ENCODE measurements around the gene LRRFIP2.

Gene LRRFIP2

DNA sequence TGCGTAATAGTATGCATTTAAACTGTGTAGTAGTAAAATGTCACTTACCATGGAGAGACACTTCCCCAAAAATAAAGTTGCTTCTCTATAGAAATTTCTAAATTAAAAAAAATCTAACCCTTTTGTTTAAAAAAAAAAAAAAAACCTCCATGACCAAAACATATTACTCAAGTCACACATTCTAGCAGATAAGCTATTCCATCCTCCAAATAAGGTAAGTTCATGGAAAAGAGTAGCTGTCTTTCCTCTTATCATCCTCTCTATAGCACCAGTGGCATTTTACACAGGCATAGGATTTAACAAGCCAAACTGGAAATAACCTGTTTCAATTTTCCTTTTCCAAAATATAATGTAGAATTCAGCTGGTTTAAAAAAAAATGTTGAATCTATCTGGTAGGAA, 57.4 kb downstream of the LRRFIP2 start:
- Histone ChIP-seq H3K4me1 (ENCODE audit: control insufficient read depth, insufficient read depth, low read length) (peaks cover 16% of the 10 kb centered on the region), H3K9ac (ENCODE audit: low read length) (no peak overlapping the region)
- no peak for DNase-seq (ENCODE audit: low read depth)

DNA sequence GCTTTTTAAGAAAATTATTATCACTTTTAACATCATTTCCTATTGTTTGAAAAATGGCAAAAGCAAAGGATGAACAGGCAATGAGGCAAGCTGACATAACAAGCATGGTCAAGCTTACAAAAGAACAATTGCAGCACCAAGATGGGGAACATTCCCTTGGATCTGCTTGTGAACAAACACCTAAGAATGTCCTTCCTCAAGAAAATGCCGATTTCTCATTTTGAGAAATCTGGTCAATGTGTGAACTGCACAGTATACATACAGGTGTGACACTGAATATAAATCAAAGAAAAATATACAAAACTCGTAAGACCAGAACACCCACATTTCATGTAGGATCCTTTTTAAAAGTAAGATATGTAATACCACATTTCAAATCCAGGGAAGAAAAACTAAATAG, 58.9 kb downstream of the LRRFIP2 start:
- Histone ChIP-seq H3K27me3 (replicated peaks; ENCODE audit: control insufficient read depth, insufficient read depth, low read length) (no peaks in the 10 kb centered on the region), H3K9ac (ENCODE audit: low read length) (no peak overlapping the region), H3K9me3 (ENCODE audit: control insufficient read depth, low read length) (no peaks in the 10 kb centered on the region), H3K36me3 (ENCODE audit: control insufficient read depth, insufficient read depth, low read length, severe bottlenecking) (peaks cover 6% of the 10 kb centered on the region), H3K4me1 (ENCODE audit: control insufficient read depth, insufficient read depth, low read length) (peaks cover 29% of the 10 kb centered on the region), H3K4me3 (ENCODE audit: low read length) (peak overlapping the region; percentile 11)
- DNase-seq (ENCODE audit: low read depth) = peak; percentile 54

More for the DNA sequence above, 57.4 kb downstream of the LRRFIP2 start:
- no peaks in the 10 kb centered on the region for H3K27me3 ChIP-seq (replicated peaks; ENCODE audit: control insufficient read depth, insufficient read depth, low read length)
- H3K9me3 ChIP-seq (ENCODE audit: control insufficient read depth, low read length) = no peaks in the 10 kb centered on the region
- no peak overlapping the region for H3K4me3 ChIP-seq (ENCODE audit: low read length)
- peaks cover 13% of the 10 kb centered on the region for H3K36me3 ChIP-seq (ENCODE audit: control insufficient read depth, insufficient read depth, low read length, severe bottlenecking)

DNA sequence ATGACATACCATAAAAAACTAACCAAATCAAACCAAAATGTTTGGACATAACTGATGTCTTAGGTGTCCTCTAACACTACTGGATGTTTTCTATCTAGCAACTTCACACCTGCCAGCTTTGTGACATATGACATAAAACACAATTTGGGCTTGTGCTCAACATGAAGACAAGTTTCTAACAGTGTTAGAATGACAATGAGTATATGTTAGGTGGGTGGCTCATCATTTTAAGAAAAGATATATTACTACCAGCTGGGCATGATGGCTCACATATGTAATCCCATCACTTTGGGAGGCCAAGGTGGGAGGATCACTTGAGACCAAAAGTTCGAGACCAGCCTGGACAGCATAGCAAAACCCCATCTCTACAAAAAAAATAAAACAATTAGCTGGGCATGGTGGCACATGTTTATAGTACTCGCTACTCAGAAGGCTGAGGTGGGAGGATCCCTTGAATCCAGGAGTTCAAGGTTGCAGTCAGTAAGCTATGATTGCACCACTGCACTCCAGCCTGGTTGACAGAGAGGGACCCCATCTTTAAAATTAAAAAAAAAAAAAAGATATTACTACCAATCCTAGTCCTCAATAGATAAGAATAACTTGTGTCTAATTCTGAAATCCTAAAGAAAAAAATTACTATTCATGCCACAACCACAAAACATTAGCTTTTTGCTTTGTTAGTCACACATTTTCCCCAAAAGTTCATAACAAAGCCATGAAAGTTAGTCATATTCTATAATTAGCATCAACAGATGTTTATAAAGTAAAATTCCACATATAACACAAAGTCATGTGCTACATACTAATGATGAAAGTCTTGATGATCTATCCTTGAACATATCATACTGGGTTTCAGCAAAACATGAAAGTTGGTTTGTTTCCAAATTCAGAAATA, 59.9 kb downstream of the LRRFIP2 start:
- no peak overlapping the region for H3K9ac ChIP-seq (ENCODE audit: low read length)
- peak; percentile 89 for DNase-seq (ENCODE audit: low read depth)
- H3K27me3 ChIP-seq (replicated peaks; ENCODE audit: control insufficient read depth, insufficient read depth, low read length) = no peaks in the 10 kb centered on the region
- peaks cover 34% of the 10 kb centered on the region for H3K4me1 ChIP-seq (ENCODE audit: control insufficient read depth, insufficient read depth, low read length)
- H3K36me3 ChIP-seq (ENCODE audit: control insufficient read depth, insufficient read depth, low read length, severe bottlenecking) = peaks cover 6% of the 10 kb centered on the region
- no peaks in the 10 kb centered on the region for H3K9me3 ChIP-seq (ENCODE audit: control insufficient read depth, low read length)
- H3K4me3 ChIP-seq (ENCODE audit: low read length) = no peak overlapping the region

DNA sequence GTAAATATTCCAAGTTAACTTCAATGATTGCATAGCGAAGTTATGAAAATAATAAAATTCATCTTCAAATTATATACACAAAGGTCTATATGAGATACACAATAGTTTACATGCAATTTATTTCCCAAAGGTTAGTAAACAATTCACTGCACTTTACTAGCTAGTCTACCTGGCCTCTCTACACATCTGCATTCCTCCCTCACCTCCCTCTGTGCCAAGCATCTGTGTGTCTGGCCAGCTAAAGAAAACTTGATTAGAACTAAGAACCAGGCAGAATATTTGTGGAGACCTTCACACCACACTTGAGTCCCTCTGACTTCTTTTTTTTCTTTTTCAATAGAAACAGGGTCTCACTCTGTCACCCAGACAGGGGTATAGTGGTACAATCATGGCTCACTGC, 61.4 kb downstream of the LRRFIP2 start:
- no peaks in the 10 kb centered on the region for H3K9me3 ChIP-seq (ENCODE audit: control insufficient read depth, low read length)

DNA sequence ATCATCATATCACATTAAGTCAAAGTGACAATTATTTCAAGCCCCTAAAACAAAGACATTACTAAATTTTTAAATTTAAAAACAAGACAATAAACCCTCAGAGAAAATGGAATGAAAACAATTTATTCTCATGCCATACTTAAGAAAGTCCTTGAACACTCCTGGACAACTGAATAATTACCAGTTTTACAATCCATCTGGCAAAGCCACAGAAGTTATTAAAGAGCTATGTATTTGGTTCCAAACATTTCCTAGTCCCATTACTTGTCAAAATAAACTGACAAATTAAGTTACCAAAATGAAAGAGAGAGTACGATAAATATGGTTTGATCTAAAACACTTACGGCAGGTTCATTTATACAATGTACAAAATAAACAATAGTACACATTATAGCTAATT, 63.2 kb downstream of the LRRFIP2 start:
- Histone ChIP-seq H3K4me3 (ENCODE audit: low read length) (no peak overlapping the region), H3K36me3 (ENCODE audit: control insufficient read depth, insufficient read depth, low read length, severe bottlenecking) (peaks cover 9% of the 10 kb centered on the region), H3K9me3 (ENCODE audit: control insufficient read depth, low read length) (no peaks in the 10 kb centered on the region), H3K27me3 (replicated peaks; ENCODE audit: control insufficient read depth, insufficient read depth, low read length) (no peaks in the 10 kb centered on the region), H3K4me1 (ENCODE audit: control insufficient read depth, insufficient read depth, low read length) (peaks cover 44% of the 10 kb centered on the region), H3K9ac (ENCODE audit: low read length) (no peak overlapping the region)
- DNase-seq (ENCODE audit: low read depth) = no peak

More for the DNA sequence above, 61.4 kb downstream of the LRRFIP2 start:
- Histone ChIP-seq H3K27me3 (replicated peaks; ENCODE audit: control insufficient read depth, insufficient read depth, low read length) (no peaks in the 10 kb centered on the region), H3K4me3 (ENCODE audit: low read length) (no peak overlapping the region), H3K36me3 (ENCODE audit: control insufficient read depth, insufficient read depth, low read length, severe bottlenecking) (peaks cover 9% of the 10 kb centered on the region), H3K9ac (ENCODE audit: low read length) (no peak overlapping the region), H3K4me1 (ENCODE audit: control insufficient read depth, insufficient read depth, low read length) (peaks cover 44% of the 10 kb centered on the region)
- no peak for DNase-seq (ENCODE audit: low read depth)

DNA sequence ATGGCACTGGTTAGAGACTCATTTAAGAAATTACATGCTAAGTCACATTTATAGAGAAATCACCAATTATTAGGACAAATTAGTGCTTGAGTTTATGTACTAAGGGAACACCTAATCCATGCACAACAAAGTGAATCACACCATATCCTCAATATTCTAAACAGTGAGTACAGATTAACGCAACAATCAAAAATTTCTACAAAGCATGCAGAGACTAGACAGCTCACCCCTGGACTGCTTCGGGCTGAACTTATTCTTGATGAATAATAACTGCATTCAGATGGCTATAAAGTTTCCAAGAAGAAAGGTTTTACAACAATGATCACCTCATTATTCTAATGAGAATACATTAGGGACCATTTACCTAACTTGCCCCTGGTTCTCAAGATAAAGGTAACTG, 66.5 kb downstream of the LRRFIP2 start:
- no peak overlapping the region for H3K4me3 ChIP-seq (ENCODE audit: low read length)
- no peaks in the 10 kb centered on the region for H3K27me3 ChIP-seq (replicated peaks; ENCODE audit: control insufficient read depth, insufficient read depth, low read length)
- H3K9me3 ChIP-seq (ENCODE audit: control insufficient read depth, low read length) = no peaks in the 10 kb centered on the region
- H3K9ac ChIP-seq (ENCODE audit: low read length) = no peak overlapping the region
- peaks cover 13% of the 10 kb centered on the region for H3K36me3 ChIP-seq (ENCODE audit: control insufficient read depth, insufficient read depth, low read length, severe bottlenecking)
- H3K4me1 ChIP-seq (ENCODE audit: control insufficient read depth, insufficient read depth, low read length) = peaks cover 28% of the 10 kb centered on the region
- DNase-seq (ENCODE audit: low read depth) = no peak

DNA sequence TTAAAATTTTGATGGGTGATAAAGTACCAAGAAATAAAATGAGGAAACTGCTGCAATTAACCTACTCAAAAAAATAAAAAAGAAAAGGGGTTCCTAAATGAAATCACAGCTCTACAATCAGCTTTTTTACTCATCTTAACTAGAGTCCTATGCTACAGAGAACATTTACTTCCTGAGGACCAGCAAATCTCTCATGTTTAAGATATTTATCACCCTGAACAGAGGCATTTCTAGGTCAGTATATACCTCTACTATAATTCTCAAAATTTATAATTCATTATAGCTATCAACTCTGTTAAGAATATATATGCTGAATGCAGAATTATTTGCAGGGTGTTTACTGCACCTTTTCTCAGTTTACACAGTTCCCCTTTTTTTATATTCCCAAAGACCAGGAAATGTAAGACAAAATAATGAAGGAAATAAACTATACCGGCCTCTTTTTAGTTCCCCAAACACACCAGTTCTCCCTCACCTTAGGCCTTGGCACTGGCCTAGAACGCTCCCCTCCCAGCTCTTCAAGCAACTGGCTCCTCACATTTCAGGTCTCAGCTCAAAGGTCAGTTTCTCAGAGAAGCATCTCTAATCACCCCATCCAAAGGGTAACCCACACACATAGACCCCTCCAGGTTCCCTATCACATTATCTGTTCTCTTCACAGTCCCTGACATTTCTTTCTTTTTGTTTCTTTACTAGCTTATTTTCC, 71.1 kb downstream of the LRRFIP2 start:
- DNase-seq (ENCODE audit: low read depth) = no peak
- Histone ChIP-seq H3K36me3 (ENCODE audit: control insufficient read depth, insufficient read depth, low read length, severe bottlenecking) (peaks cover 7% of the 10 kb centered on the region), H3K27me3 (replicated peaks; ENCODE audit: control insufficient read depth, insufficient read depth, low read length) (no peaks in the 10 kb centered on the region), H3K4me3 (ENCODE audit: low read length) (no peak overlapping the region), H3K9ac (ENCODE audit: low read length) (no peak overlapping the region), H3K9me3 (ENCODE audit: control insufficient read depth, low read length) (no peaks in the 10 kb centered on the region), H3K4me1 (ENCODE audit: control insufficient read depth, insufficient read depth, low read length) (peaks cover 4% of the 10 kb centered on the region)

DNA sequence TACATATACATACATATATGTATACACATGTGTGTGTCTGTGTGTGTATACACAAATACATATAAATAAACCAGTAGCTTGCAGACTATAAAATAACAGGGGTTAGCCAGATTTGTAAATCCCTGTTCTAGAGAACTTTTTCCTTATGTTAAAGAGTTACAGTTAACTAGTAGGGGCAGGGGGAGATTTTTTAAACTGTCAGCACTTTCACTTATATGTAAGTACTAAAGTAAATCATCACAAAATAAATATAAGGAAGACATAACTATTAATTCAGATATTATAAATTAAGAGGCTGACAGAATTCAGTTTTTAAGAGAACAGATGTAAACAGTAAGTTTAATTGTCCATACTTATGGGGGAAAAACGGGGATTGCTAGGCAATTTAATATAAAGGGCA, 74.0 kb downstream of the LRRFIP2 start:
- no peak overlapping the region for H3K4me3 ChIP-seq (ENCODE audit: low read length)
- H3K36me3 ChIP-seq (ENCODE audit: control insufficient read depth, insufficient read depth, low read length, severe bottlenecking) = peaks cover 5% of the 10 kb centered on the region
- peaks cover 23% of the 10 kb centered on the region for H3K4me1 ChIP-seq (ENCODE audit: control insufficient read depth, insufficient read depth, low read length)
- no peak overlapping the region for H3K9ac ChIP-seq (ENCODE audit: low read length)
- no peaks in the 10 kb centered on the region for H3K27me3 ChIP-seq (replicated peaks; ENCODE audit: control insufficient read depth, insufficient read depth, low read length)
- no peaks in the 10 kb centered on the region for H3K9me3 ChIP-seq (ENCODE audit: control insufficient read depth, low read length)
- DNase-seq (ENCODE audit: low read depth) = no peak

DNA sequence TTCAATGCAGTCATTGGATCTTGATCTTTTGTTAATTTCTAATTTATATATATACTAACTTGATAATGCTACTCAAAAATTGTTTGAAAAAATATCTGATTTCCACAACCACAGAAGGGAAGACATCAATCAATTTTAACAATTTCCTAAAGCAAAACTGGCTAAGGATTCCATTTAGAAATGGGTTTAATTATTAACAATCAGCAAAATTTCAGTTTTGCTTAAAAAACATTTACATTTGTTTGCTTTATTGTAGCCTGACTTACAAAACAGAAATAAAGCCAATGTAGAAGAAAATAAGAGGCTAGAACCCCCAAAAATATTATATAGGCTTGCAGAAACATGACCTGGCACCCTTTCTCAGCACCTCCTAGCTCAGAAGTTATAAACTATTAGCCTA, 74.9 kb downstream of the LRRFIP2 start:
- no peak for DNase-seq (ENCODE audit: low read depth)
- Histone ChIP-seq H3K9ac (ENCODE audit: low read length) (no peak overlapping the region), H3K9me3 (ENCODE audit: control insufficient read depth, low read length) (no peaks in the 10 kb centered on the region), H3K4me3 (ENCODE audit: low read length) (no peak overlapping the region), H3K4me1 (ENCODE audit: control insufficient read depth, insufficient read depth, low read length) (peaks cover 23% of the 10 kb centered on the region), H3K27me3 (replicated peaks; ENCODE audit: control insufficient read depth, insufficient read depth, low read length) (no peaks in the 10 kb centered on the region), H3K36me3 (ENCODE audit: control insufficient read depth, insufficient read depth, low read length, severe bottlenecking) (peaks cover 7% of the 10 kb centered on the region)

DNA sequence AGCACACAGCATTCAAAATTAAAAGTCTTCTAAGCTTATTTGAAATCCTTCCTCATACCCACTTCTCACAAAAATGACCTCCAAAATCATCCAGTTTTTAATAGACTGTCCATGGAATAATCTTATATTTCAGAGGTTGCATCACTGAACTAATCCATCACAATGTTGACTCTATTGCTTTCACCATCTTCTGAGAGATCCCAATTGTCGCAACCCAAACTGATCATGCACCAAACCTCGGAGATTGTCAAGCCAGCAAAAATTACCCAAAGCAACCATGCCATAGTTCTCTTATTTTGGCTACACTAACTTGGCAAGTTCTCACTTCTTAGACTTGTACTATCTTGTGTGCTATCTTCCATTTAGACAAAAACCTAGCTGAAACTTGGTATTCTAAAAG, 75.5 kb downstream of the LRRFIP2 start:
- Histone ChIP-seq H3K27me3 (replicated peaks; ENCODE audit: control insufficient read depth, insufficient read depth, low read length) (no peaks in the 10 kb centered on the region), H3K4me1 (ENCODE audit: control insufficient read depth, insufficient read depth, low read length) (peaks cover 23% of the 10 kb centered on the region), H3K9ac (ENCODE audit: low read length) (no peak overlapping the region), H3K4me3 (ENCODE audit: low read length) (no peak overlapping the region), H3K36me3 (ENCODE audit: control insufficient read depth, insufficient read depth, low read length, severe bottlenecking) (peaks cover 13% of the 10 kb centered on the region), H3K9me3 (ENCODE audit: control insufficient read depth, low read length) (no peaks in the 10 kb centered on the region)
- DNase-seq (ENCODE audit: low read depth) = no peak

DNA sequence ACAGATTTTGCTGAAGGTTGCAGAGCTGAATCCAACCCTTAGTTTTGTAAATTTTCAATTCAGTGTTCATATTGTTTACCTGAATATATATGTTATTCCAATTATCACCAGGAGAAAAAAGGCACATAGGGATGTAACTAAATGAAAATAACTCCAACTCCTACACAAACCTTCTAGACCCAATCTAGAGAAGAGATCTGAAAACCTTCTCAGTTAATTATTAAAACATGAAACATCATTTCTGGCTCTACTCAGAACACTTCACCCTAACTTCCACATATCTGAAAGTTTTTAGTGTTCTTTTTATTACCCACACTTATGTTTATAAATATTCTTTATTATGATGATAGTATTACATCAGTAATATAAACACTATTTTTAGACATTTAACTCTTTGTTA, 76.6 kb downstream of the LRRFIP2 start:
- Histone ChIP-seq H3K9ac (ENCODE audit: low read length) (no peak overlapping the region), H3K36me3 (ENCODE audit: control insufficient read depth, insufficient read depth, low read length, severe bottlenecking) (peaks cover 18% of the 10 kb centered on the region), H3K4me1 (ENCODE audit: control insufficient read depth, insufficient read depth, low read length) (peaks cover 23% of the 10 kb centered on the region), H3K4me3 (ENCODE audit: low read length) (no peak overlapping the region), H3K9me3 (ENCODE audit: control insufficient read depth, low read length) (no peaks in the 10 kb centered on the region), H3K27me3 (replicated peaks; ENCODE audit: control insufficient read depth, insufficient read depth, low read length) (no peaks in the 10 kb centered on the region)
- no peak for DNase-seq (ENCODE audit: low read depth)
